GM21576 (cell line): ENCODE measurements around the gene HARS1.
A peak's percentile ranks its signal among the peaks of the same experiment; 100 is the strongest.
"Not testable (repeated sequence)": the region's sequence is repeated elsewhere in the genome, so short reads cannot be mapped to it uniquely, and the experiment has no call there.

Source experiments
- ATAC-seq: cut with Tn5 transposase; IDR thresholded peaks from one replicate; pipeline ENCODE4 v1.9.1; 2021; ENCODE audit warnings: mild to moderate bottlenecking, moderate library complexity; ENCODE audit not compliant: unreplicated experiment

Gene HARS1, protein sequence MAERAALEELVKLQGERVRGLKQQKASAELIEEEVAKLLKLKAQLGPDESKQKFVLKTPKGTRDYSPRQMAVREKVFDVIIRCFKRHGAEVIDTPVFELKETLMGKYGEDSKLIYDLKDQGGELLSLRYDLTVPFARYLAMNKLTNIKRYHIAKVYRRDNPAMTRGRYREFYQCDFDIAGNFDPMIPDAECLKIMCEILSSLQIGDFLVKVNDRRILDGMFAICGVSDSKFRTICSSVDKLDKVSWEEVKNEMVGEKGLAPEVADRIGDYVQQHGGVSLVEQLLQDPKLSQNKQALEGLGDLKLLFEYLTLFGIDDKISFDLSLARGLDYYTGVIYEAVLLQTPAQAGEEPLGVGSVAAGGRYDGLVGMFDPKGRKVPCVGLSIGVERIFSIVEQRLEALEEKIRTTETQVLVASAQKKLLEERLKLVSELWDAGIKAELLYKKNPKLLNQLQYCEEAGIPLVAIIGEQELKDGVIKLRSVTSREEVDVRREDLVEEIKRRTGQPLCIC

DNA sequence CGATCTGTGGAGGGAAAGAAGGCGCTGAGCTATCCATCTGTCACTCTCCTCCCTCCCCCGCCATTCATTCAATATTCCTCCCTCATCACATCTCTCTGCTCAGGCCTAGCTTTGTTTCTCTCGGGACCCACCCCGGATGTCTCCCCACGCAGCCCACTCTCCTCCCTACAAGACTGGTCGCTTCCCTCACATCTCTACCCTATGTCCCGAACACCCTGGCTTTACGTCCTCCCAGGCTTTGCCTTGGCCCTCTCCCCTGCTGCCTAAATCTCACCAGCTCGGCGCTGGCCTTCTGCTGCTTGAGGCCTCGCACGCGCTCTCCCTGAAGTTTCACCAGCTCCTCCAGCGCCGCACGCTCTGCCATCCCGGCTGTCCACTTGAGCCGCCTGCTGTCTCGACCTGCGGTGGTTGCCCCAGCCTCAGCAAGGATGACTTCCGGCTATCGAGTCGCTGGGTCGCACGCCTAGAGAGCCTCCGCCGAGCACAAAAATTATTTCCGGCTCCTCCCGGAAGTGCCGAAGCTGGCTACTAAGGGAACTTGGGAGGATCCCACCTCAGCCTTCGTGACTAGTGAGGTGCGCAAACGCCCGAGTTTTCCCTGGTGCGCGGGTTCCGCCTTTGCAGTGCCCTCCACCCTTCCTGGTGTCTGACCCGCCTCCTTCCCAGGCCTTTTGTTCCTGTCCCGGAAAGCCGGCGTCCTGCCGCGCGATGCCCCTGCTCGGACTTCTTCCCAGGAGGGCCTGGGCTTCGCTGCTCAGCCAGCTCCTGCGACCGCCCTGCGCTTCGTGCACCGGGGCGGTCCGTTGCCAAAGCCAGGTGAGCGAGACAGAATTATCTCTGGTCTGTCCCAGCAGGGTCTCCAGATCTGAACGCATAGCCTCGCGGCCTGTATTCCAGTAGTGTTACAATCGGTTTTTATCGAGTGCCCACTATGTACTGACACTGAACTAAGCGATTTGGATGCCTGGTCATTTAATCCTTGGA lies at the start of gene HARS1, which contains the start of gene HARS2:
HARS1 (minus strand) TSS at position 430 of the 984 bp plus-strand sequence; CDS start at position 364, 66 bp downstream.
HARS2 (plus strand) TSS at position 515 of the 984 bp plus-strand sequence; CDS start at position 709, 194 bp downstream.
- peak; percentile 96 for ATAC-seq

DNA sequence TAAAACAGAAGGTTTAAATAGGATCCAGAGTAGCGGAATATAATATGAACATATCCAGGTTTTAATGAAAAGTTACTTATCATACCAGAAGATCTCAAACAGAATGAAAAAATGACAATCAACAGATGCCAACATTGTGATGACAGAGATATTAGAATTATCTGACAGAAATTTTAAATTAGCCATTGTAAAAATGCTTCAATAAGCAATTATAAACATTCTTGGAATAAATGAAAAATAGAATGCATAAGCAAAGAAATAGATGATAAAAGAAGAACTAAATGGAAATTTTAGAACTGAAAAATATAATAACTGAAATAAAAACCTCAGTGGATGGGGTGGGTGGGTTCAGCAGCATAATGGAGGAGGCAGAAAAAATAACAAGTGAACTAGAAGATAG lies 46.3 kb upstream of the HARS1 start:
- no peak for ATAC-seq

DNA sequence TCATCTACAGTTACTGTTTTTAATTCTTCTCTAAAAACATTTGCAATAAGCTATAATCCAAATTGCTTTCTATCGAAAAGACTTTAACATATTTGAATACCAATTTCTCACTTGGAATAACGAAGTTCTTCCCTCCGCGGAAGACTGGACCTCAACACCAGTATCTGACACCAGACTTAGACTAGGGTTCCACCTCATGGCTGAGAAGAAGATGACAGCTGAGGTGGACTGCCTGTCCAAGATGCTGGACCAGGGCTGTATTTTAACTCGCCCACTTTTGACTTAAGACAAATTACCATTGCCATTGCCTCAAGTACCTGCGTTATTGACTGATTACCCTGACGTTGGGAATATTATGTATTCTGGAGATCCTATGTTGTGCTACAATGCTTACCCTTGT lies 43.2 kb upstream of the HARS1 start:
- ATAC-seq = no peak

DNA sequence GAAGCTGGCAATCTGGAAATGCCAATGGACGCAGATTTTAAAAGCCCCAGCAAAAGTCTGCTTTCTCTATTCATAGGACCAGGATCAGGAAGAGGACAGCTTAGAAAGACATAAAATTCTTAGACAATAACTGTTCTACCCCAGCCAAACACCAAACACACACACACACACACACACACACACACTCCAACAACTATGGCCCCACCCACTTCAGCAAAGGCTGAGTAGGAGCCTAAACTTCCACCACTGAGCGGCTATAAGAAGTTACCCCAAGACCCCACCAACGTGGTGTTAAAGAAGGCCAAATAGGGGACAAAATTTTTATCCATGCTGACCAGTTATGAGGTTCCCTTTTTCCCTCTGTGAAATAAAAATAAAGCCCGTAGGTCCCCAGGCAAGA lies 41.9 kb upstream of the HARS1 start:
- ATAC-seq = no peak

DNA sequence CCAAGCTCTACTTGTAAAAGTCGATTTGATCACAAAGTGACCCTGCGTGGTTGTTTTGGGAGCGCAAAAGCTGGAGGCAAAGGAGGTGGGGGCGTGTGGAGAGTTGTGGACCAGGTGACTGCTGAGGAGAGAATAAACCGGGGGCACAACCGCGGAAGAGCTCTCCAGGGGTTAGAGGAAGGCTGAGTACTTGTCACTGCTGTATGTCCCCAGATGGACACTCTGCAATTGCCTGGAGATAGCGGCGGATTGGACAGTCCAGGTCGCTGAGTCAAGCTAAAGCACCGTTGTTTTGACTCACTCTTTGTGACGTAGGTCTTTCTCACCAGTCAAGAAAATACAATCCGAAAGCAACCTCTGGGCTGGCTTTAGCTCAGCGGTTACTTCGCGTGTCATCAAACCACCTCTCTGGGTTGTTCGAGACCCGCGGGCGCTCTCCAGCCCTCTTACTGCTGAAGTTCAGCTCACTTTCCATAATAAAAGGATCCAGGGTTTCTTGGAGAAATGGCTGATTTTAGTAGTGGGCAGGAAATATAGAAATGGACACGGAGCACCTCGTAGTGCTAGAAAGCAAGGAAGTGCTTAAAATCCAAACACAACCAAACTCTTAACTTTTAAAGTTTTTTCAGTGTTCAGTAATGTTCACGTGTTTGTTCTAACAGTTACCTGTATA lies 34.8 kb upstream of the HARS1 start:
- peak; percentile 88 for ATAC-seq

DNA sequence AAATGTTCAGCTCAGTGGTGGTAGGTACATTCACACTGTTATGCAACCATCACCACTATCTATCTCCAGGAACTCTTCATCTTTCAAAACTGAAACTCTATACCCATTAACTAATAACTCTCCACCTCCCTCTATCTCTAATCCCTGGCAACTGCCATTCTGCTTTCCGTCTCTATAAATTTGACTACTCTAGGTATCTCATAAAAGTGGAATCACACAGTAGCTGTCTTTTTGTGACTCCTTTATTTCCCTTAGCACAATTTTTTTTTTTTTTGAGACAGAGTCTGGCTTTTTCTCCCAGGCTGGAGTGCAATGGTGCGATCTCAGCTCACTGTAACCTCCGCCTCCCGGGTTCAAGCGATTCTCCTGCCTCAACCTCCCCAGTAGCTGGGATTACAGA lies 30.2 kb upstream of the HARS1 start:
- ATAC-seq = not testable (repeated sequence)

DNA sequence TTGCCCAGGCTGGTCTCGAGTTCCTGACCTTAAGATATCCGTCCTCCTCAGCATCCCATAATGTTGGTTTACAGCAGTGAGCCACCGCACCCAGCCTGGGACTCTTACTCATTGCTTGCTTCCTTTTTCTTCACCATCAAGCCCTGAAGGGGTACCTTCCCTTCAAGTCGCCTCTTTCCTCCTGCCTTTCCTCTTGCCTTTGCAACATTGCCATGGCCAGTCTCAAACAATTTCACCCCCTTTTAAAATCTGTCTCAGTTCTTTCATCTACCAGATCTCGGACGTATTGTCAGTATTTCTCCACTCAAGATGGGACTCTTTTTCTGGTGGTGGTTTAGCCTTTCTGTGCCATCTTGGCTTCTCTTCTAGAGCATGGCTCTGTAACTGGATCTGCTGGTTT lies 29.6 kb upstream of the HARS1 start:
- not testable (repeated sequence) for ATAC-seq

DNA sequence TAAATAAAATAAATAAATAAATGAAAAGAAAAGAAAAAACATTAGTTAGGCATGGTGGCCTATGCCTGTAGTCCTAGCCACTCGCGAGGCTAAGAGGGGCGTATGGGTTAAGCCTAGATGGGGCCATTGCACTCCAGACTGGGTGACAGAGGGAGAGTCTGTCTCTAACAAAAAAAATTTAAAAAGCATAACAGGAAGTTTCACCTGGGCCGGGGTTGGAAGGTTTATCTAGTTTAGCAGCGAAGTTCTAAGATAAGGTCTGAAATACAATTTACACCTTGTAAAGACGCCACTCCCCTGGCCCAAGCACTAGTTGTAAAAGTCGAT lies 27.1 kb upstream of the HARS1 start:
- no peak for ATAC-seq

DNA sequence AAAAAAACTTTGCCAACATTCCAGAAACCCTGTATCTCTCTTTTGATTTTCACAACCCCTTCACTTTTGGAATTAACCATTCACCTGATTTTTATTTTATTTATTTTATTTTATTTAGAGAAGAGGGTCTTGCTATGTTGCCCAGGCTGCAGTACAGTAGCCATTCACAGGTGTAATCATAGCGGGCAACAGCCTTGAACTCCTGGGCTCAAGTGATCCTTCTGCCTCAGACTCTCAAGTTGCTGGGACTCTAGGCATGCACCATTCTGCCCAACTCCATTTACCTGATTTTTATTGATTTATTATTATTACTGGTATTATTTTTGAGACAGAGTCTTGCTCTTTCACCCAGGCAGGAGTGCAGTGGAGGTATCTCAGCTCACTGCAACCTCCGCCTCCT lies 25.1 kb upstream of the HARS1 start:
- not testable (repeated sequence) for ATAC-seq

DNA sequence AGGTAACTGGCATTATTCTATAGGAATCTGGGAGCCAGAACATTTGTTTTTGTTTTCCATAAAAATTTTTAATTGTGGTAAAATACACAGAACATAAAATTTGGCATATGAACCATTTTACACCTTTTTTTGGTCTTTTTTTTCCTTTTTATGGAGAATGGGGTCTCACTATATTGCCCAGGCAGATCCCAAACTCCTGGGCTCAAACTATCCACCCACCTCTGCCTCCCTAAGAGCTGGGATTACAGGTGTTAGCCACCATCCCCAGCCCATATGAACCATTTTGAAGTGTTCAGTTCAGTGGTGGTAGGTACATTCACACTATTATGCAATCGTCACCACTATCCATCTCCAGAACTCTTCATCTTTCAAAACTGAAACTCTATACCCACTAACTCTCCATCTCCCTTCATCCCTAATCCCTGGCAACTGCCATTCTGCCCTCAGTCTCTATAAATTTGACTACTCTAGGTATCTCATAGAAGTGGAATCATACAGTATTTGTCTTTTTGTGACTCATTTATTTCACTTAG lies 22.5 kb upstream of the HARS1 start:
- no peak for ATAC-seq

DNA sequence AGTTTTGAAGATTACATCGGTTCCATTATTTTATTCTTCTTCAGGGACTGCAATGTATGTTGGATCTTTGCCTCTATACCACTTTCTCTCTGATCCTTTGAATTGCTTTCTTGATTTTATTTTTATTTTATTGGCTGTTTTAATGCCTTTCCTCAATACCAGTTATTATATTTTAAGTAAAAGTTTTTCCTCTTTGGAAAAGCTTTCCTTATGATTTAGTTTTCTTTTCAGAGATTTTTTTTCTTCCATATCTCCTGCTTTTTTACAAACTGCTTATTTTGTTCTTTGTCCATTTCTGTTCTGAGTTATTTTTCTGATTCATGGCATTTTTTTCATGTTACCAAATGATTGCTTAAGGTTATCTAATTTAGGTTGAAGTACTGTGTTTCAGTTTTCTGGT lies 20.6 kb upstream of the HARS1 start:
- no peak for ATAC-seq

DNA sequence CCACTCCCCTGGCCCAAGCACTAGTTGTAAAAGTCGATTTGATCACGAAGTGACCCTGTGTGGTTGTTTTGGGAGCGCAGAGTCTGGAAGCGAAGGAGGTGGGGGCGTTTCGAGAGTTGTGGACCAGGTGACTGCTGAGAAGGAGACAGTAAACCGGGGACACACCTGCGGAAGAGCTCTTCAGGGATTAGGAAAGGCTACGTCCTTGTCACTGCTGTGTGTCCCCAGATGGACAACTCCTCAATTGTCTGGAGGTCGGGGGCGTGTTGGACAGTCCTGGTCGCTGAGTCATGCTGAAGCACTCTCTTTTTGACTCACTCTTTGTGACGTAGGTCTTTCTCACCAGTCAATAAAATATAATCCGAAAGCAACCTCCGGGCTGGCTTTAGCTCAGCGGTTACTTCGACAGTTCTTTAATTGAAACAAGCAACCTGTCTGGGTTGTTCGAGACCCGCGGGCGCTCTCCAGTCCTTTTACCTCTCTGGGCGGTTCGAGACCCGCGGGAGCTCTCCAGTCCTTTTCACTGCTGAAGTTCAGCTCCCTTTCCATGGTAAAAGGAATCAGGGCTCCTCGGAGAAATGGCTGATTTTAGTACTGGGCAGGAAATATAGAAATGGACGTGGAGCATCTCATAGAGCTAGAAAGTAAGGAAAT lies 19.9 kb upstream of the HARS1 start:
- ATAC-seq = peak; percentile 87

DNA sequence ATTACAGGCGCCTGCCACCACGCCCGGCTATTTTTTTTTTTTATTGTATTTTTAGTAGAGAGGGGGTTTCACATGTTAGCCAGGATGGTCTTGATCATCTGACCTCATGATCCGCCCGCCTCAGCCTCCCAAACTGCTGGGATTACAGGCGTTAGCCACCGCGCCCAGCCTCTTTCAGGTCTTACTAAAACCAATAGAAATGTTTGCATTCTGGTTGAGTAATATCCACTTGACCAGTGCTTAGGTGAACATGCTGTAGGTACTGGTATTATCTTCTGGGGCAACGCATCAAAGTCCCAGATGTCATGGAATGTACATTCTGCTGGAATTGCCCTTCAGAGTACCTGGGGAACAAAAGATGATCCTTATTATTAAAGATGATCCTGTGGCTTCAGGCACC lies 17.6 kb upstream of the HARS1 start:
- not testable (repeated sequence) for ATAC-seq

DNA sequence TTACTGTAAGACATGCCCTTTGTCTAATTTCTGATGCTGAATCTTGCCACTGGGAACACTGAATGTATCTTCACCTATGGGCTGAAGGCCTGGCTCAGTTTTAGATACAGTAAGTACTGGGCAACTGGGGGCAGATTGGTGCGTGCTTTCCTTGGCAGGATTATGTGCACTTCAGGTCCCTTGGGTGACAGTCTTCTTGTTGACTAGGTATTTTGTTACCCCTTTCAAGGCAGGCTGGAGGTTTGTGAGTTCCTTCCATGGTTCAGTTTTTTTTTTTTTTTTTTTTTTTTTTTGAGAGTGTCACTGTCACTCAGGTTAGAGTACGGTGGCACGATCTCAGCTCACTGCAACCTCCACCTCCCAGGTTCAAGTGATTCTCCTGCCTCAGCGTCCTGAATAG lies 16.6 kb upstream of the HARS1 start:
- ATAC-seq = no peak

DNA sequence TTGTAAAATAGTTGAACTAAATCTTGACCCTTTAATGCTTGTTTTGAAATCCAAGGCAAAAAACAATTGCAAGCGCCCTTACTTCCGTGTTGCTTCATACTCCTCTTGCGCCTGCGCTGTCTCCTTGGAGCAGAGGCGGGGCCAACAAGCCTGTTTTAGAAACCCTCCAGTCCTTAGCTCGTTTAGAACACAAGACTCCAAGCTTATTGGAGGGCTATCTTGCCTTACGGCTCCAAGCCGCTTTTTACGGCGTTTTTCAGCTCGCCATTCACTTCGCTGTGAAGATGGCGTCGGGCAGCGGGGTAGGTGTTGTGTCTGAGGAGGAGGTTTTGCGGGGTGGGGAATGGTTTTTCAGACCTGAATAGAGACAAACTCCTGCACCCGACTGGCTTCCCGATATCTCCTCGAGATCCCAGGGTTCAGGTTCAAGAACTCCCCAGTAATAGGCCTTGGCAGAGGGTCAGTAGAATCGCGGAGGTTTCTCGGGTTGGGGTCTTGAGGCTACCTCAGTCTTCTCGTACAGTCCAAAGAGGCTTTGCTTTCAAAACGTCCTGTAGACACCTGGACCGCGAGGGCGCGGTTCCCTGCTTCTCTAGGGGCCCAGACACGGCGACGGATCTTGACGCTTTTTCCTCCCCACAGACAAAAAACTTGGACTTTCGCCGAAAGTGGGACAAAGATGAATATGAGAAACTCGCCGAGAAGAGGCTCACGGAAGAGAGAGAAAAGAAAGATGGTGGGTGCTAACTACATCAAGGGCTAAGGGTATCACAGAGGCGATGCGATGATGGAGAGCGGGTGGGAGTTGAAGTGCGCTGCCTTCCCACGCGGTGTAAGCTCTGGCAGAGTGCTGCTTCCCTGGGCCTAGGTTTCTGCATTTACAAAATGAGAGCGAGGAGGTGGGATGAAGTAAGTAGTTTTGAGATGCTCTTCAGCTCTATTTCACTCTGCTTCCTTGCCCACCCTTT lies 9.3 kb upstream of the HARS1 start, which contains the start of gene ZMAT2:
ZMAT2 (plus strand) TSS at position 271 of the 968 bp plus-strand sequence; CDS start at position 285, 14 bp downstream.
- peak; percentile 92 for ATAC-seq

DNA sequence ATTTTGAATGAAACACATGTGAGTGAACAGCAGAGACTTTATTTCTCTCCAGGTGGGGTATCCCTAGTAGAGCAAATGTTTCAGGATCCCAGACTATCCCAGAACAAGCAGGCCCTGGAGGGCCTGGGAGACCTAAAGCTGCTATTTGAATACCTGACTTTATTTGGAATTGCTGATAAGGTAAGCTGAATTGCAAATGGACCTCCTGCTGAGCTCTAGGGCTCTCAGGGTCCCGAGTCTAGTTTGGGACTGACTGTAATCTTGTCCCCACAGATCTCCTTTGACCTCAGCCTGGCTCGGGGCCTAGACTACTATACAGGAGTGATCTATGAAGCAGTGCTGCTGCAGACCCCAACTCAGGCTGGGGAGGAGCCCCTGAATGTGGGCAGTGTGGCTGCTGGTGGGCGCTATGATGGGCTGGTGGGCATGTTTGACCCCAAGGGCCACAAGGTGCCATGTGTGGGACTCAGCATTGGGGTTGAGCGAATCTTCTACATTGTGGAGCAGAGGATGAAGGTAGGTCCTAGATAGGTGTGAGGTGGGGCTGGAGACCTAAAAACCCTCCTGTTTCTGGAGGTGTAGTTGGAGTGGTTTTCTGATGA lies 5.8 kb upstream of the HARS1 start:
- ATAC-seq = no peak

DNA sequence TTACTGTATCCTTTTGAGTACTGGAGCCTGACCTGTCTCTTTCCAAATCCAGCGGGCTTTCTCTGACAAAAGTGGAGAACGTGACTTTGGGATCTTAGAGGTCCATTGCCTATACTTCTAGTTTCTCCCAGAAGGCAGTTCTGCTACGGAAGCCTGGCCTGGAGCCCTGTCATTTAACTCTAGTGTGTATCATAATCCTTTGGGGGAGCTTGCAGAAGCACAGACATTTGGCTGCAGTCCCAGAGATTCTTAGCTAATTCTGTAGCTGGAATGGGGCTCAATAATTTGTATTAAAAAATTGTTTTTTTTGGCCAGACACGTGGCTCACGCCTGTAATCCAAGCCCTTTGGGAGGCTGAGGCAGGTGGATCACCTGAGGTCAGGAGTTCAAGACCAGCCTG lies 3.1 kb upstream of the HARS1 start:
- ATAC-seq = no peak

DNA sequence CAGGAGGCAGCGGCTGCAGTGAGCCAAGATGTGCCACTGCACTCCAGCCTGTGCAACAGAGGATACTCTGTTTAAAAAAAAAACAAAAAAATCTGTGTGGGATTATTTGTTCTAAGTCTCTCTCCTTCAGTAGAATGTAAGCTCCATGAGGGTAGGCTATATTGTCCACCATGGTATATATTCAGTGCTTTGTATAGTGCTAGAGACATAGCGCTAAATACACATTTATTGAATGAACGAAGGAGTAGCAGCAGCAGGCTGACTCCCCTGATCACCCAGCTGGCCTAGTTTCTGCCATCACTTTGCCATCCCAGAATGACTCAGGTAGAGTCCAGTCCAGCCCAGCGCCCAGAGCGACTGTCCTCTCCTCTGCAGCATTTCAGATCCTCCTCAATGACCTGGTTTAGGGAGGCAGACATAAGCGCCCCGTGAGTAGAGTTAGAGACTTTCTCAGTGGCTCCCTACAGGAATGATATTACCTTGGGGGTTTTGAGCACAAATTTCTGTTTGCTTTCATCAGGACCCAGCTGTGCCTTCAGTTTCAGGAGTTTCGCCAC lies 716 bp downstream of the HARS1 start:
- ATAC-seq = no peak
